Colonic mucosa (tissue), 4 donors: Measurements from ENCODE around the gene SLC9A9. TPM values are rescaled to one million over a fixed set of nuclear protein-coding genes. Genes with fewer than 3 reads are reported as not detected.

Experiments used
- DNase-seq: peaks from one replicate; pipeline ENCODE4 v3.0.0-alpha.2; 2020
- H3K27ac ChIP-seq: fragments of 200-600 bp; one replicate; pipeline ENCODE4 v1.8.0; 2021
- H3K27me3 ChIP-seq: fragments of 200-600 bp; one replicate; pipeline ENCODE4 v1.8.0; 2021
- H3K36me3 ChIP-seq: fragments of 200-600 bp; one replicate; pipeline ENCODE4 v1.8.0; 2021
- H3K4me1 ChIP-seq: fragments of 200-600 bp; one replicate; pipeline ENCODE4 v1.8.0; 2021; ENCODE audit warnings: mild to moderate bottlenecking
- H3K4me3 ChIP-seq: fragments of 200-600 bp; one replicate; pipeline ENCODE4 v1.8.0; 2021
- H3K9ac ChIP-seq, 2 donors: one replicate each; pipeline ENCODE4 v1.7.0; 2013; ENCODE audit warnings: control low read depth in 2 of 2, low read depth in 2 of 2, low read length in 2 of 2
- H3K9me3 ChIP-seq: fragments of 200-600 bp; one replicate; pipeline ENCODE4 v1.8.0; 2021
- CTCF ChIP-seq: fragments of 200-600 bp; IDR thresholded peaks from one replicate; pipeline ENCODE4 v1.8.0; 2022; ENCODE audit warnings: antibody characterized with exemption, mild to moderate bottlenecking
- intact Hi-C: fragments of 100-400 bp; cut with DNase I; formaldehyde crosslinking; loops from one replicate; pipeline ENCODE4 v1.14.1; 2022
- total RNA-seq, 2 donors: library from RNA; stranded (reverse); fragmentation: NEBNext Ultra II Directional in 1 of 2; extraction: Animal tissue kit (Norgen Biotek cat#: 25700) in 1 of 2; gene quantifications; one replicate each; pipeline ENCODE4 v1.2.1, GENCODE V29; 2021
- donor health status: healthy.
- donor health status: DM: no; HTN: no; CAD: no.
- donor health status: DM: no; HTN: no; CAD: no.

Gene SLC9A9
- total RNA-seq, 2 donors from 2014 or later: 2.5 to 6.5 TPM

- no peak for DNase-seq
- no peak for TF ChIP-seq CTCF
- H3K9ac ChIP-seq: no peak overlapping the region
- H3K4me3 ChIP-seq: no peak overlapping the region
- no peaks in the 10 kb centered on the region for H3K27me3 ChIP-seq
- no peak overlapping the region for H3K27ac ChIP-seq
- no peaks in the 10 kb centered on the region for H3K4me1 ChIP-seq
- no peaks in the 10 kb centered on the region for H3K9me3 ChIP-seq
- no peaks in the 10 kb centered on the region for H3K36me3 ChIP-seq
- intact Hi-C loops: no loop called here
These were observed 336.9 kb downstream of the SLC9A9 start for GRCh38 chr3:143511174-143511879.

GRCh38 chr3:143510601-143511000 is 337.7 kb downstream of the SLC9A9 start:
- TF ChIP-seq CTCF: no peak
- no peaks in the 10 kb centered on the region for H3K36me3 ChIP-seq
- no peaks in the 10 kb centered on the region for H3K9me3 ChIP-seq
- intact Hi-C loops: no loop called here
- no peaks in the 10 kb centered on the region for H3K27me3 ChIP-seq
- H3K4me1 ChIP-seq: no peaks in the 10 kb centered on the region
- no peak overlapping the region for H3K27ac ChIP-seq
- H3K4me3 ChIP-seq: no peak overlapping the region
- DNase-seq: no peak
- H3K9ac ChIP-seq: no peak overlapping the region

- H3K27me3 ChIP-seq: no peaks in the 10 kb centered on the region
- no peaks in the 10 kb centered on the region for H3K36me3 ChIP-seq
- no peaks in the 10 kb centered on the region for H3K9me3 ChIP-seq
- no peaks in the 10 kb centered on the region for H3K4me1 ChIP-seq
- H3K27ac ChIP-seq: no peak overlapping the region
- no peak overlapping the region for H3K4me3 ChIP-seq
- TF ChIP-seq CTCF: no peak
- DNase-seq: no peak
- intact Hi-C loops: no loop called here
- no peak overlapping the region for H3K9ac ChIP-seq
These were observed 340.3 kb downstream of the SLC9A9 start for GRCh38 chr3:143507735-143508580.

- H3K4me1 ChIP-seq: no peaks in the 10 kb centered on the region
- intact Hi-C loops: no loop called here
- no peaks in the 10 kb centered on the region for H3K27me3 ChIP-seq
- no peak for TF ChIP-seq CTCF
- no peaks in the 10 kb centered on the region for H3K36me3 ChIP-seq
- no peak overlapping the region for H3K9ac ChIP-seq
- no peak overlapping the region for H3K27ac ChIP-seq
- no peak for DNase-seq
- H3K9me3 ChIP-seq: no peaks in the 10 kb centered on the region
- no peak overlapping the region for H3K4me3 ChIP-seq
These were observed 342.1 kb downstream of the SLC9A9 start for GRCh38 chr3:143506190-143506589.

GRCh38 chr3:143503325-143503885 is 344.9 kb downstream of the SLC9A9 start:
- intact Hi-C loops: no loop called here
- Histone ChIP-seq H3K36me3 (no peaks in the 10 kb centered on the region), H3K4me1 (no peaks in the 10 kb centered on the region), H3K4me3 (no peak overlapping the region), H3K9ac (no peak overlapping the region), H3K27me3 (no peaks in the 10 kb centered on the region), H3K27ac (no peak overlapping the region), H3K9me3 (no peaks in the 10 kb centered on the region)
- no peak for DNase-seq
- no peak for TF ChIP-seq CTCF
